HG02938 (cell line): Measurements from ENCODE around the gene TANGO2.

Experiments used
- ATAC-seq: cut with Tn5 transposase; IDR thresholded peaks from one replicate; pipeline ENCODE4 v1.9.1; 2021; ENCODE audit warnings: mild to moderate bottlenecking, moderate library complexity; ENCODE audit not compliant: unreplicated experiment

Gene TANGO2

GRCh38 chr22:20039683-20040325 is 18.9 kb downstream of the TANGO2 start:
- no peak for ATAC-seq

DNA sequence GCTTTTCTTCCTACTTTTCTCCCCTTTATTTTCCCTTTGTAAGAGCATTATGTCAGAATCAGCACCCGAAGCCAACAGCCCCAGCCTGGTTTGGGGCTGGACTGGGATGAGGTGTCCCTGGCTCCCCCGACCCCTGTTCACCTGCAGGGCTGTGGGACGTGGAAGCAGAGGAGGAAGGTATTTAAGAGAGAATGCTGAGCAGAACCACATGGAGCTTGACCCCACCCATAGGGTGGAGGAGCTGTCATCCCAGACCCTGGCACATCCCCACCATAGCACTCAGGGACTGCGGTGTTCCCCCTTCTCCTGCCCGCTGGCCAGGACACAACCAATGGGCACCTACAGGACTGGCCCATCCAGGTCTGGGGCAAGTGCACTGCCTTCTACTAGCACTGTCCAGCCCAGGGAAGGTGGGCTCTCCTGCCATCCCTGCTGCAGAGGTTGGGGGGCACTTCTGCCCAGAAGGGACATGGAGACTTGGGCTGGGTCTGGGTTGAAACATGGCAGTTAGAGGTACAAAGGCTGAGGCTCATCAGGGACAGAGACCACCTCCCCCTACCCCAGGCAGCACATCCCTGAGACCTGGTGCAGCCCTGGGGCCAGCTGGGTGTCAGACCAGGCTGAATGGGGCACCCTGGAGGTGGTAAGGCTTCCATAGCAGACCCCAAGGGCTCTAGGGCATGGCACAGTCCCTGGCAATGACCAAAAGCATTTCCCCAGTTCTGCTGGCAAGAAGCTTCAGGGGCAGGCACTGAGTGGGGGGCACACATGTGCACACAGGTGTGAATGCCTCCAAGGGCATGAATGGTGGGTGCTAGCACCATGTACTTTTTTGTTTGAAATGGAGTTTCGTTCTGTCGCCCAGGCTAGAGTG is 19.7 kb downstream of the TANGO2 start:
- no peak for ATAC-seq

DNA sequence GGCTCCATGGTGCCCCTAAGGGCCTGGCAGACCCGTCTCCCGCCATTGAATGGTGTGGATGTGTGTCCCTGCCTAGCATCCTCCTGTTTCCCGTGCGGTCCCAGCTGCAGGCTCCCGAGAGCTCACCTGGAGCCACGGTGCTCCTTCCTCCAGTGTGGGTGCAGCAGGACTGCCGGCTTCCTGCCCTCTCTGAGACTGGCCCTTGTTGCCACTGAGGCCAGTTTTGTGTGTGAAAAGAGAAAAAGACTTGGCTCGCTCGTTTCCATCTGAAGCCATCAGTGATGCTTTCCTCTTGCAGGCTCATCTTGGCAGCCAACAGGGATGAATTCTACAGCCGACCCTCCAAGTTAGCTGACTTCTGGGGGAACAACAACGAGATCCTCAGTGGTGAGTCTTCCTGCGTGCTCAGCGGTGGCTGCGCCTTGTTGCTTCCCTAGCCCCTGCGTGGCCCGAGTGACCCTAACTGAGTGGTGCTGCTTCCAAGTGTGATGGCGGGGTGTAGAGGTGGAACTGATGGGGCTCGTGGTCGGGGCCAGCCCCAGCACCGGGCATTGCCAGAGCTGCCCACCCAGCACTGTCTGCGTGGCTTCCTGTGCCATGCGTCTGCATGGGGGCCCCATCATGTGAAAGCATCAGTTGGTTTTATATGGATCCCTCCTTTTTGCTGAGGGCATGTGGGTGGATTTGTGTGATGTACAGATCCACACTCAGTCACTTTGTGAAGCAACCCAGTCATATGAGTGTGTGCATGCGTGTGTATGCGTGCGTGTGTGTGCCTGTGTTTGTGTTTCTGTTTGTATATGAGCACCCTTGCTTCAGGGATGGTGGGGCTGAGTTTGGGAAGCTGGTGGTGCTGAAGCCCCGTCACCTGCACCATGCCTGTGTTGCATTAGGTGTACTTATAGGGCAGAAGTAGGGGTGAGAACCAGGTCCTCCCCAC is 22.4 kb downstream of the TANGO2 start:
- no peak for ATAC-seq

- ATAC-seq, result no peak
Measured at GRCh38 chr22:20043997-20044342, 23.1 kb downstream of the TANGO2 start.

DNA sequence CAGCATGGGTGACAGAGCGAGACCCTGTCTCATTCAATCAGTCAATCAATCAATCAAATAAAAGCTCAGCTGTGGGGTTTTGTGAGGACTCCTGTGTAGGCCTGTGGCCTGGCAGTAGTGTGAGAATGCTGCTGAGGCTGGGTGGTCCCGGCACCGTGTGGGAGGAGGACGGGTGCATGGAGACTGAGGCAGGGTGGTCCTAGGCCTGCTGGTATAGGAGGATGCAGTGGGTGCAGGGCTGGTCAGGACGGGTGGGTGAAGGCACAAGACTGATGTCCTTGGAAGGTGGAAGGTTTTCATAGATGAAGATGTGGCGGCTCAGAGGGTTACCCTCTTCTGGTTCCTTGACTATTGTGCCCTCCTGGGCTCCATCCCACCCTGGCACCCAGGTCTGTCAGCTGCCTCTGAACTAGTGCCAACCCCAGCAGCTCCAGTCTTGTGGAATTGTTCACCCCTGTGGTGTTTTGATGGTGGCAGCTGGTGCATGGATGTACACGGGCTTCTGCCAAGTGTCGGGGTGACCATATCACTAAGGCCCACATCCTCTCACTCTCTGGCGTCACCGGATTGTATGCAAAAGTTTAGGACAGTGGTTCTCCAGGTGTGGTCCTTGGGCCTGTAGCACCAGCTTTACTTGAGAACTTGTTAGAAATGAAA is 23.7 kb downstream of the TANGO2 start:
- no peak for ATAC-seq

GRCh38 chr22:20046730-20047129 is 25.8 kb downstream of the TANGO2 start:
- no peak for ATAC-seq

DNA sequence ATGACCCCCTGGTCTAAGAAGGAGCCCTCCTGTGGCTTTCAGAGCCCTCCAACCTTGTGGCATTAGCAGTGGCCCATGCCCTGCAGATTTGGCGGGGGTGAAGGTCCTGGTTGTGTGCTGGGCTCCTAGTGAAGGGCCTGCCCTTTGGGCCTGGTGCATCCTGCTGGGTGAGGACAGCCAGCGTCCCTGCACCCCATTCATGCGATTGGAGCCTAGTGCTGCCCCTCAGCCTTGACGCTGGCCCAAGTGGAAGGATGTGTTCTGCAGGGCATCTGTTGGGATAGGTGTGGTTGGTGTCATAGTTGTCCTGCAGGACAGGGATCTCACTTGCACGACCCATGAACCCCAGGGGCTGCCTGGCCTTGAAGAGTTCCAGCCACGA is 31.0 kb downstream of the TANGO2 start:
- ATAC-seq, result no peak

DNA sequence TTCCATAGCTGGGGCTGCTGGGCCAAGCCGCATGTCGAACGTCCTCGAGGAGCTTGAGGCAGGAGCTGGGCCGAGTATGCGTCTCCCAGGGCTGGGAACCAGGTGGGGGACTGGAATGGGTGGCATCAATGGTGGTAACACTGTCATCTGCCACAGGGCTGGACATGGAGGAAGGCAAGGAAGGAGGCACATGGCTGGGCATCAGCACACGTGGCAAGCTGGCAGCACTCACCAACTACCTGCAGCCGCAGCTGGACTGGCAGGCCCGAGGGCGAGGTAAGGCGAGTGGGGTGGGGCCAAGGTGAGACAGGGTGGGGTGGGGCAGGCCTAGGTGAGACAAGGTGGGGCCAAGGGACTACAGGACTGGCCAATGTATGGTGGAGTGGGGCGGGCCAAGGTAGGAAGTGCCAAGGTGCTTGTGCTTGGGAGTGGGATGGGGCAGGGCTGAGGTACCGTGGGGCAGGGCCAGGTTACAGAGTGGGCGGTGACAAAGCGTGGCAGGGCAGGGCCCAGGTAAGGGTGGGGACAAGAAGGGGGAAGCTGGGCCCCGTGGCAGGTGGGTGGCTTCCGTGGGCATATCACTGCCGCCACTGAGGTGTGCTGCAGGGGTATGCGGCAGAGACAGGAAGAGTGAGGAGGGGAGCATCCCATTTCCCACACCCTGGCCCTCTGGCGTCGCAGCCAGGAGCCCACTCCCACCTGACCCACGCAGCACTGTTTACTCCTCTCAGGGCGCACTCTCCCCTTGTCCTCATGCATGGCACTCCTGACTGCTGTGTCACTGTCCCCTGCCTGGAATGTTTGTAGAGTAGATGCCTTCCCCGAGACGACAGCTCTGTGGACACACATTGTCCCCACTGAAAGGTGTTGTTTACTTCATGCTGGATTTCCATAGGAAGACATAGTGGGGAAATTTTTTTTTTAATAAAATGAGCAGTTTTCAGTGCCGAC is 31.7 kb downstream of the TANGO2 start:
- ATAC-seq, result no peak

- no peak for ATAC-seq
Measured at GRCh38 chr22:20053407-20054033, 32.6 kb downstream of the TANGO2 start.

DNA sequence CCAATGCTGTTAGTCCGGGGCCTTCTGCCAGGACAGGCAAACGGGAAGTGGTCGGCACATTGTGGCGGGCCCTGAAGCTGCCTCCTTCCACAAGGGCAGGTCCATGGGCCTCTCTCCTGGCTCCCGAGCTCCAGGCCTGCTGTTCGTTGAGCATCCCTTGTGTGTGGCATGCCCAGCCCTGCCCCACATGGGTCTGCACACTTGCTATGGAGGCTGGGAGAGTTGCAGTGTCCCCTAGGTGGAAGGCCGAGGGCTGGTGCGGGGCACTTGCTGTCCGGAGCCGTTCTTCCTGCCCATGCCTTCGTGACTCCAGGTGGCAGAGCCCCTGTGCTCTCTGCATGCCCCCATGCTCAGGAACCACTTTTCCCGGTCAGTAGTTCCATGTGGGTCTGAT is 33.1 kb downstream of the TANGO2 start:
- no peak for ATAC-seq

- ATAC-seq, result no peak
Measured at GRCh38 chr22:20054485-20054884, 33.6 kb downstream of the TANGO2 start.

GRCh38 chr22:20055144-20055543 is 34.2 kb downstream of the TANGO2 start:
- no peak for ATAC-seq

DNA sequence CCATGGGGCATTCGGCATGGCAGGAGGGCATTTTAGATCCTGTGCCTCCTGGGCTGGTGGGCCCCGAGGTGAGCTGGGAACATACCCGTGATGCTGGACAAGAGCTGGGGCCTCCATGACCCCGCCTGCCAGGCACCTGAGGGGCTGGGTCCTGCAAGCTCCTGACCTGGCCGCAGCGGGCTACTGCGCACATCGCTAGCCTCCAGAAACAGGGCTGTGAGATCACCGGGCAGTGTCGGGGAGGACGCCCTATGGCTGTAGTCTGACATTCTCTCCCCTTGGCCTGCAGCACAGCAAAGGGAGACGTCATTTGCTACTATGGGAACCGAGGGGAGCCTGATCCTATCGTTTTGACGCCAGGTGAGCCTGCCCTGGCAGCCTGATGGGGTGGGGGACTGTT is 34.7 kb downstream of the TANGO2 start:
- ATAC-seq, result no peak

- no peak for ATAC-seq
Measured at GRCh38 chr22:20056161-20056560, 35.3 kb downstream of the TANGO2 start.

- ATAC-seq, result no peak
Measured at GRCh38 chr22:20056696-20057386, 35.9 kb downstream of the TANGO2 start.

DNA sequence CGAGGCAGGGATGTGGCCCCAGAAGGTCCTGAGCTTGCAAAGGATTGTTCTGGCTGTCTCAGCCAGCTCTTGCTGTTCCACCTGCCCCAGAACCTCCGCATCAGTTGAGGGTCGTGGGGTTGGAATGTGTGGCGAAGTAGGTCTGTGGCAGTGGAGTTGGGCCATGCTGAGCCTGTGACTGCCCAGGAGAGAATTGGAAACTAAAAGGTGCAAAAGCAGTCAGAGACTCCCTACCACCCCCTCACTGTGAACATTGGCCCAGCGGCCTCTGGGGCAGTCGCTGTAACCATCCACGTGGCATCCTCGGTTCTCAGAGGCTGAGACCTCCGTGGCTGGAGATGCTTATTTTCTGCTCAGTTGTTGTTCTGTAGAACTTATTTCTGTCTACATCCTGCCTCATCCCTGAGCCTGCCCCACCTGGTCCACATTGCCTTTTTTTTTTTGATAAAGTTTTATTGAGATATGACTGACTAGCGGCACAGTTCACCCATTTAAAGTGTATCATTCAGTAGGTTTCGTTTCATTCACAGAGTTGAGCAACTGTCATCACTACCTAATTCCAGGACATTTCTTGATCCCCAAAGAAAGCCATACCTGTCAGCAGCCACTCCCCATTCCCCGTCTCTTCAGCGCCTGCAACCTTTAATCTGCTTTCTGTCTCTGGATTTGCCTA is 36.8 kb downstream of the TANGO2 start:
- no peak for ATAC-seq

DNA sequence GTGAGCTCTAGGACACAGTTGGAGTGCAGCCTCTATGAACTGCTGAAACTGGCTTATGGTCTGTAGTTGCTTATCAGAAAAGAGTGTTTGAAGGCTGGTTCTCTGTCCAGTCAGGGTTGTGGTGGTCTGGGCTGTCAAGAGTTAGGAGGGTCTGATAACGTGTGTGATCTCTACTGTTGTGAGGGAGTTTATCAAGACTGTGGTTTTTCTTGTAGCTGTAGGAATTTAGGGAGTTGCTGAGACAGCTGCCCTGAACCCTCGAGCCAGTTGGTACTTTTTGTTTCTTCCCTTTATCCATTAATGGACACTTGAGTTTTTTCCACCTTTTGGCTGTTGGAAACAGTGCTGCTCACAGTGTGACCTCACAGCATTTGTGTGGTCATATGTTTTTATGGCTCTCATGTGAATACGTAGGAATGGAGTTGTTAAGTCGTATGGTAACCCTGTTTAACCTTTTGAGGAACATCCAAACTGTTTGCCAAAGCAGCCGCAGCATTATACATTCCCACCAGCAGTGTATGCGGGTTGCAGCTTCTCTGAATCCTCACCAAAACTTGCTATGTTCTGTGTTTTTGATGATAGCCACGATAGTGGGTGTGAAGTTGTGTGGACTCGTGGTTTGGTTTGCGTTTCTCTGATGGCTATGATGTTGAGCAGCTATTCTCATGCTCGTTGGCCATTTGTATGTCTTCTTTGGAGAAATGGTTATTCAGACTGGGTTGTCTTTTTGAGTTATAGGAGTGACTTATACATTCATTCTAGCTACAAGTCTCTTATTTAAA is 38.3 kb downstream of the TANGO2 start:
- no peak for ATAC-seq
